Endometrial microvascular endothelial cells (primary cell): ENCODE measurements around the gene COPRS. TPM values are rescaled to one million over a fixed set of nuclear protein-coding genes. Genes with fewer than 3 reads are reported as not detected.

Experiments used
- in situ Hi-C: cut with HindIII; loops from 2 replicates; pipeline ENCODE4 v1.10.0; 2017; ENCODE audit warnings: low sequenced_read_pairs, low pct_unique_long_range_greater_than_20kb; ENCODE audit errors: inconsistent ontology term
- total RNA-seq: library from RNA; depleted of rRNA; stranded (reverse); fragments of >200 nt; gene quantifications from one replicate; pipeline ENCODE4 v1.2.3, GENCODE V29; 2015; ENCODE audit errors: inconsistent ontology term

Gene COPRS, protein sequence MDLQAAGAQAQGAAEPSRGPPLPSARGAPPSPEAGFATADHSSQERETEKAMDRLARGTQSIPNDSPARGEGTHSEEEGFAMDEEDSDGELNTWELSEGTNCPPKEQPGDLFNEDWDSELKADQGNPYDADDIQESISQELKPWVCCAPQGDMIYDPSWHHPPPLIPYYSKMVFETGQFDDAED
- total RNA-seq = 86.4 TPM

DNA sequence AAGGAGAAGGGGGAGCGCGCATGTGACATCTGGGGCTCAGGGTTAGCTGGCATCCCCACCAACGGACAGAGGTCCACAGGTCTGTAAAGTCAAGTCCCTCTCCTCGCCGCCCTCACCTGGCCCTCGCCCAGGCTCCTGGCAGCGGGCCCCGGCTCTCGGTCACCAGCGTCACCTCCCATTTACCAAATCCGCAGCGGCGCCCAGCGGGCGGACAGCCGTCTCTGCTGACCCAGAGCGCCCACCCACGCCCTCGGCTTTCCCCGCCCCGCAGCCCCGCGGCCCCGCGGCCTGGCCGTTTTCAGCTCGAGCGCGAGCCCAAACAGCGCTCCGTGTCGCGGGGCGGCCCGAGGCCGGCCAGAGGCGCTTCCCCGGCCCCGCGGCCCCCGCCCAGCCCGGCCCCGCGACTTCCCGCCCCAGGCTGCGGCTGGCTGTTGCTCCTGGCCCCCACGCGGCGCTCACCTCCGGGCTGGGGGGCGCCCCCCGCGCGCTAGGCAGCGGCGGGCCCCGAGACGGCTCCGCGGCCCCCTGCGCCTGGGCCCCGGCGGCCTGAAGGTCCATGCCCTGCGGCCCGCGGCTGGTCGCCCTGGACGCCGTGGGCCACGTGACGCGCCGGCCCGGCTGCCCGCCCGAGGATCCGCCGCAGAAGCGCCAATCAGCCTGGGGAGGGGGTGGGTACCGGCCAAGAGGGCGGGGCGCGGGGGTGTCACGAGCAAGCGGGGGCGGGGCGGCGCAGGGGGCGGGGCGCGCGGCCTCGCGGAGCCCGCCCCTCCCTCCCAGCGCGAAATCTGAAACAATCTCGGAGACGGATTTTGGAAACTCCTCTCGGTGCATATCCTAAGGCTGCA, at the start of gene COPRS:
Gene COPRS, minus strand, starts transcription at position 603 of the 845 bp plus-strand sequence. Its CDS starts 45 bp downstream, at position 558.
- in situ Hi-C loops = loop anchor here (10.0 kb wide), 1 partner anchor 134 kb away; no protein-coding TSS in a partner anchor

DNA sequence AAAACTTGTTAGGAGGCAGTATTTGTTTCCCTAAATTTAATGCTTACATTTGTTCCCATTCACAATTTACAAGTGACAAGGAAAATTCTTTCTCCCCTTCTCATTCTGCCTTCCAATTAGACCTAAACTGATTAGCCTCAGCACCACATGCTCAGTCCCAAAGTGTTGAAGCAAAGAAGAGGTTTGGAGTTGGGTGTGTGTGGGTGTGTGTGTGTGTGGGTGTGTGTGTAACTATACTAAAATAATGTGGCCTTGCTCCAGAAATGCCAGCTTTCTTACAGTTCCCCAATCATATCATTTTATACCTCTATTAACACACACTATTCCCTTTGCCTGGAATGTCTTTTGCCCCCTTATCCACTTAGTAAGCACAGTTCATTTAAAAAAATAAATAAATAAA, 49.3 kb upstream of the COPRS start:
- in situ Hi-C loops = no loop called here

DNA sequence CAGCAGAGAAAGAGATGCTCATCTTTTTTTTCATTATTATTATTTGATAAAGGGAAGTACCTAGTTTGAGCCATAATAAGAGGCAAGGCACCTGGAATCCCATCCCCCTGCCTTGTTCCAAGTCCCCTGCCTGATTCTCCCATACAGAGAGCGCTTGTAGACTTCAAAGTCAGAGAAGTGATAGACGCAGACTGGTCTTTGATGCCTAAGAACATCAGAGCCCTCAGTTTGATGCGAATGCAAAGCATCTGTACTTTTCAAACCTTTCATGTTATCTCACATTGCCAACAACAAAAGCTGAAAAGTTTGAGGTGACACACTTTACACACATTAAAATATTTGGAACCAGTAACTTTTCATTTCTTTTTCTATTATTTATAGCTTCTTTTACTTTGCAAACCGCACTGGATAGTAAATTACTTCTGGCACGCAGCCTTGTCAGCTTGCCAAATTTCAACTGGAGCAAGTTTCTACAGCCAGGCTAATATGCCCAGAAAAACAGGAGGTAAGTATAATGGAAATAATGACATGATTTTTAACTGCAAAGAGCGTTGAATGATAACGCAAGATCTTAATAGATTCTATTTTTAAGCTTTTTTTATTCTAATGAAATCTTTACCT, 48.4 kb upstream of the COPRS start:
- in situ Hi-C loops = no loop called here

DNA sequence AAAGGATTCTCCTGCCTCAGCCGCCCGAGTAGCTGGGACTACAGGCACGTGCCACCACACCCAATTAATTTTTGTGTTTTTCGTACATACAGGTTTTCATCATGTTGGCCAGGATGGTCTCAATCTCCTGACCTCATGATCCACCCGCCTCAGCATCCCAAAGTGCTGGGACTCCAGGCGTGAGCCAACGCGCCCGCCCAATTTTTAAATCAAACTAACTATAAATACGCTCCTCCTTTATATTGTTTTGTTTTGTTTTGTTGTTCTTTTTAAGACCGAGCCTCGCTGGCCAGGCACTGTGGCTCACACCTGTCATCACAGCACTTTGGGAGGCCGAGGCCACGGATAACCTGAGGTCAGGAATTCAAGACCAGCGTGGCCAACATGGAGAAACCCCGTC, 44.4 kb upstream of the COPRS start:
- in situ Hi-C loops = no loop called here

DNA sequence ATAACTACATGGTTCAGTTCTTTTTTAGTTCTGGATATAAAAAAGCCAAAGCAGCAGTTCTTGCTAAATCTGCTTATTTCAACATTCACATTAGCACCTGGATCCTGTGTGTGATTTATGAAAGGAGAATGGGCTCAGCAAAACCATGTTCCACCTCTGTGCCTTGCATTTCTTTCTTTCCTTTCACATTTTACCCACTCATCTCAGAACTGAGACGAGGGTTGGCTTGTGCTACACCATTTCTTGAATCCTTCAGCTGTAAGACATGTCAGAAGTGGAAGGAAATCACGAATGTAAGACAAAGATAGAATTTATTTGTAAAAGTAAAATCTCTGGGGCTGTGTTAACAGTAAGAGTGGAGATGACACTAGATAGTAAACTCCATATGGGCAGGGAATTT, 43.6 kb upstream of the COPRS start:
- in situ Hi-C loops = no loop called here

DNA sequence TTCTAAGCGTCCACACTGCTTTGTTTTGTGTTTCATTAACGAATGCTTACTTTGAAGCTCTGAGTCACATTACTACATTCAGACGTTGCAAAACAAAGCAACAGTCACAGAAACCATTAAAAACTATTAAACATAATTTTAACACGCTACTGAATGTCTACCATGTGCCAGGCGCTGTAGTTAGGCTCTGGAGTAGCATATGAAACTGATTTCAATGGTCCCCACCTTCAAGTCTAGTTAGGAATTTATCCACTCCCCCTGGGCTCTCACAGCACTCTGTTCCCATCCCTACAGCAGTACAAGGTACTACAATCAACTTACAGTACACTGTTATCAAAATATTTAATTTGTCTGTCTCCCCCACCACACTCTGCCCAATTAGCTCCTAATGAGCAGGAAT, 41.8 kb upstream of the COPRS start:
- in situ Hi-C loops = no loop called here

DNA sequence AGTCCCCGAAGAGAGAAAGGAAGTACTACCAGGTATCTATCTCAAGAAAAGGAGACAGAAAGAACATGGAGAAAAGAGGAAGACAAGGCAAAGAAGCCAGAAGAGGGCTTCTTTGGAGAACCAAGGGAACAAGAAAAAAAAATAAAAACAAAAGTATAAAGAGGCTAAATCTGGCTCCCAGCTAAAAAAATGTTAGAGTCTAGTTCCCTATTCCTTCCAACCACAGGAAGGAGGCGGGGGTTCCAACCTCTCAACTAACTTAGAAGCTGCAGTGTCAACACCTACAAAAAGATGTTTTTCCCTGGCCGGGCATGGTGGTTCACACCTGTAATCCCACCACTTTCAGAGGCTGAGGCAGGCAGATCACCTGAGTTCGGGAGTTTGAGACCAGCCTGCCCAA, 29.1 kb upstream of the COPRS start:
- in situ Hi-C loops = no loop called here

DNA sequence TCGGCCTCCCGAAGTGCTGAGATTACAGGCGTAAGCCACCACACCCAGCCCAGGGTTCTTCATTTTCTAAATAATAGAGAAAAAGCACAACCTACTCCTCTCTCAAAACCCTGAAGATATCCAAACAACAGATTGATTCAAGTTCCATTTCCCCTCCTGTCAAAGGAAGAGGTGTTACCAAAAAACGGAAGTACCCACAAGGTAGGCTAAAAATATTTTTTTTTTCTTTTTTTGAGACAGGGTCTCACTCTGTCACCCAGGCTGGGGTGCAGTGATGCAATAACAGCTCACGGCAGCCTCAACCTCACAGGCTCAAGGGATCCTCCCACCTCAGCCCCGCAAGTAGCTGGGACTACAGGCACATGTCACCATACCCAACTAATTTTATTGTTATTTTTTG, 23.5 kb upstream of the COPRS start:
- in situ Hi-C loops = no loop called here

DNA sequence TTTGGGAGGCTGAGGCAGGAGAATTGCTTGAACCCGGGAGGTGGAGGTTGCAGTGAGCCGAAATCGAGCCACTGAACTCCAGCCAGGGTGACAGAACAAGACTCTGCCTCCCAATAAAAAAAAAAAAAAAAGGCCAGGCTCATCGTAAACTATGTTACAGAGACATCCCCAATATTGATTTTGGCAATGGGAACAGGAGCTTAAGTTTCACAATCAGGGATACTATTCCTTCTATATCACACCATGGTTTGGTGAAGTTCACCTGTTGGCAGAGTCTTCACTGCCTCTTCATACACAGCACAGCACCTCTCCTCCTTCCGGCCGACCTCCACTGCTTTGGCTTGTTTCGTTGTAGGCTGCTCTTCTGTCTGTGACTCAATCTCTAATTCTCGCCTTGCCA, 21.3 kb upstream of the COPRS start:
- in situ Hi-C loops = no loop called here

DNA sequence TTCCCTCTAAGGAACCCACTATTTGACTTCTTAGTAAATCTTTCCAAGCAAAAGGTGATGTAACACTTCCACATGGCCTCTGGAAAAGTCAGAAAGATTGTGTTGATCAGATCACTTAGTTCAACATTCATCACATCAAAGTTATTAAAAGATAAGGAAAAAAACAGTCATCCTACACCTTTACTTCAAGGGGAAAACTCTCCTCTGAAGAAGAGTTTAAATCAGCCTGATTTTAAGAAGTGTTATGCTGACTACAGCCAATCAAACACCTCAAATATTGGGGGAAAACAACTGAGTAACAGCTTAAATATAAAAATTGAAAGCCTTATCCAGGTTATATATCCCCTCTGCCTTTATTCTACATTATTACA, 19.6 kb upstream of the COPRS start:
- in situ Hi-C loops = no loop called here

DNA sequence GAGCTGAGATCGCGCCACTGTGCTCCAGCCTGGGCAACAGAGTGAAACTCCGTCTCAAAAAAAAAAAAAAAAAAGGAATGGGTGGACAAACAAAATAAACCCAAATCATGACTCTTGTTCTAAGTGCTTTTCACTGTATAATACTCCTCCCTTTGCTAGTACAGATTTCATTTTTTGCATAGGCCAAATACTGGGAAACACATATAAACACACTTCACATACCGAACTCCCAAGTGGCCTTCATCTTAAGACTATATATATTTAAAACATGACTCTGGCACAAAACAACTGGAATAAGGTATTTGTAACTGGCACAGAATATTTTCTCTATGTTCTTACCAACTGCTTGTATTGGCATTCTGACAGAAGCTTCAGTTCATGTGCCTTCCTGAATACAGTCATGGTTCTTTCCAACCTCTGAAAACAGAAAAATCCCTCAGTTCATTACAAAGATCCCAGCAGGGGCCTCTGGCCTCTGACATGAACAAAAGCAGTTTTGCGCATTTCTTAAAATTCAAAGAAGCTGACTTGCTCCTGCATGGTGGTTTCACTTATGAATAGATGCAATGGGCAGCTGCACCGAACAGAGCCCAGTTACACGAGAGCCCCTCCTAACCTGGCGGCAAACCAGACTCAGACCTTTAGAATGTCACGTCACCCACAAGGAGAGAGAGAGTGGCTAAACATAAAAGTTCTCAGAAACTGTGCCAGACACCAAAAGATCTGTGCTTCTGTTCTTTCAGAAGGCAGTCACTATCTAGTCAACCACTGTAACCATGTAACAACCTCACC, 19.1 kb upstream of the COPRS start:
- in situ Hi-C loops = no loop called here

DNA sequence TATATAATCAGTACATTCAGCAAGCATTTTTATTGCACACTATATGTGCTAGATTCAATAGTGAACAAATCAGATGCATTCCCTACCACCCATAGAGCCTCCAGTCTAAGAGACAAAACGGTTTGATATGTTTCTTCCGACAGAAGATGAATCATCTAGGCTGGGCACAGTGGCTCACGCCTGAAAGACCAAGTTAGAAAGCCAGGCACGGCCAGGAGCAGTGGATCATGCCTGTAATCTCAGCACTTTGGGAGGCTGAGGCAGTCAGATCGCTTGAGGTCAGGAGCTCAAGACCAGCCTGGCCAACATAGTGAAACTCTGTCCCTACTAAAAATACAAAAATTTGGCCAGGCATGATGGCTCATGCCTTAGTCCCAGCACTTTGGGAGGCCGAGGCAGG, 18.3 kb upstream of the COPRS start:
- in situ Hi-C loops = no loop called here

DNA sequence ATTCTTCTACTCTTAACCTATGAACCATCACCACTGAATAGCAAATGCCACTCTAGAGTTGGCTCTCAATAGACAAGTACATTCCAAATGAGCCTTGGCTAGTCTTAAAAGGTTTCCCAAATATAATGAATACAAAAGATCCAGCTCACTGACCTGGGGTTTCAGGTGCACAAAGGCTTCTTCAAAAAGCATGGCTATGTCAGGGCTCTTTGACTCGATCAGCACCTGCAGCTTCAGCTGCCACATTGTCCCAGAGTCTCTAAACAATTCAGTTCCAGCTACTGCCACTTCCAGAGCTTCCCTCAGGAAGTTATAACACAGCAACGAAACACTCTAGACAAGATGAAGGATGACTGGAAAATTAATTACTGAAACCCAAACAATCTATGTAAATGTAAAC, 16.0 kb upstream of the COPRS start:
- in situ Hi-C loops = no loop called here

DNA sequence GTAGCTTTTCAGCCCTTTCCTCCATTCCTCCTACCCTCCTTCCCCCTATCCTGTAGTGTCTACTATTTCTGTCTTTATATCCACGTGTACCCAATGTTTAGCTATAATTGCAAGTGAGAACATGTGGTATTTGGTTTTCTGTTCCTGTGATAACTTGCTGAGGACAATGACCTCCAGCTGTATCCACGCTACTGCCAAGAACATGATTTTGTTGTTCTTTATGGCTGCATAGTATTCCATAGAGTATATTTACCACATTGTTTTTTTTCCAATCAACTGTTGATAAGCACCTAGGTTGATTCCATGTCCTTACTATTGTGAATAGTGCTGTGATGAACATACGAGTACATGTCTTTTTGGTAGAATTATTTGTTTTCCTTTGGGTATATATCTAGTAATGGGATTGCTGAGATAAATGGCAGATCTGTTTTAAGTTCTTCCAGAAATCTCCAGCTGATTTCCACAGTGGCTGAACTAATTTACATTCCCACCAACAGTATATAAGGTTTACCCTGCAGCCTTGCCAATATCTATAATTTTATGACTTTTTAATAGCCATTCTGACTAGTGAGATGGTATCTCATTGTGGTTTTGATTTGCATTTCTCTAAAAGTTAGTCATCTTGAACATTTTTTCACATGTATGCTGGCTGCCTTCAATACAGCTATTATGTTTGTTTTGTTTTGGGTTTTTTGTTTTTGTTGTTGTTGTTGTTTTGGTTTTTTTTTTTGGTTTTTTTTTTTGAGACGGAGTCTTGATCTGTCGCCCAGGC, 10.9 kb upstream of the COPRS start:
- in situ Hi-C loops = no loop called here

DNA sequence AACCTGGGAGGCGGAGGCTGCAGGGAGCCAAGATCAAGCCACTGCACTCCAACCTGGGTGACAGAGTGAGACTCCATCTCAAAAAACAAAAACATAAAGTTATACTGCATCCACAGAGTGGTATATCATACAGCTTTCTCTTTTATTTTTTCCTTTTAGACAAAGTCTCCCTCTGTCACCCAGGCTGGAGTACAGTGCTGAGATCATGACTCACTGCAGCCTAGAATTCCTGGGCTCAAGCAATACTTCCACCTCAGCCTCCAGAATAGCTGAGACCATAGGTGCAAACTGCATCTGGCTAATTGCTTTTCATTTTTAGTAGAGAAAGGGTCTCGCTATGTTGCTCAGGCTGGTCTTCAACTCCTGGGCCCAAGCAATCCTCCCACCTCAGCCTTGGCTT, 10.0 kb upstream of the COPRS start:
- in situ Hi-C loops = no loop called here

DNA sequence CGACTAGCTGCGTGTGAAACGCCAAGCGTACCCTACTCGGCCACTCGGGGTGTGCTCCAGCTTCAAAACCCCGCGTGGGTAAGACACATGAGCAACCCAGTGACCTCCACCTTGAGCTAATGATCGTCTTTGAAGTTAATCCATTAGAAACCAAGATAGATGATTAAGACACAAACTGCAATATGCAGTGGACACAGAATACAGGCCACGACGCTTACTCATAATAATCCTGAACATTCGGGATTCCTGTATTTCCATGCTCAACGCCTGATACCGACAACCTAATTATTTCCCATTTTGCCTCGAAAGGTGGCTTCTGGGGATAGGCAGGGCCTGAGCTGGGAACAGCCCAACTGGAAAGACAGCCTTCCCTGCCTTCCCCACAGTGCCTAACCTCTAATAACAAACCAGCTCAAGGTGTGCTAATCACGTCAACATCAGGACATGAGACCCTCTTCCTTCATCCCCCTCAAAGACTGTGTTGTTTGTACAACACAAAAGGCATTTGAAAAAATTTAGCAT, 504 bp upstream of the COPRS start:
- in situ Hi-C loops = loop anchor here (10.0 kb wide), 1 partner anchor 135 kb away; no protein-coding TSS in a partner anchor

DNA sequence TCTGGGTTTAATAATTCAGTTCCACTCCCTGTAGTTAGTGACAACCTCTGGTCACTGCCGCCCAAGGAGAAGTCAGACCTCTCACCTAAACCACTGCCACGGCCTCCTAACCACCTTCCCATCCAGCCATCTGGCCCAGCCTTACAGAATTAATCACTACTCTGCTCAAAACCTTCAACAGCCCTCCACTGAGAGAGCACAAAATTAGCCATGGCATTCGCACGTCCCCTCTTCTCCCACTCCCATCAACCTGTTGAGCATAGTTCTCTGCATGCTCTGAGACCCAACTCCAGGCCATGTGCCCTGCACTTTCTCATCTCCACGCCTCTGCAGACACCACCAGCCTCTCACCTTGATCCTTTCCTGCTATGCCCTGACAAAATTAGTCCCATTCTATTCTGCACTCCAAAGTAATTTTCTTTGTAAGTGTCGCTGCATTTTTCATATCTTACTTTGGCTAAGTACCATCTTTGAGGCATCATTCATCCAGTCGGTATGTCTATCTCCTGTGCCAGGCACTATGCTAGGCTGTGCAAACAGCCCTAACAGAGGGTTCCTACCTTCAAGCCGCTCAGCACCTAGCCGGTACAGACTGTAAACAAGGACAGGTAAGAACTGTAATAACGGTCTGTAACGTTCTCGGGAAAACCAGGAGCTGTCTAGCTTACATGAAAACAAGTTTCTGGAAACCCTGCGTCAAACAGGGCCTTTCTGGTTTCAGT, 963 bp downstream of the COPRS start:
- in situ Hi-C loops = loop anchor here (10.0 kb wide), 1 partner anchor 133 kb away; no protein-coding TSS in a partner anchor

DNA sequence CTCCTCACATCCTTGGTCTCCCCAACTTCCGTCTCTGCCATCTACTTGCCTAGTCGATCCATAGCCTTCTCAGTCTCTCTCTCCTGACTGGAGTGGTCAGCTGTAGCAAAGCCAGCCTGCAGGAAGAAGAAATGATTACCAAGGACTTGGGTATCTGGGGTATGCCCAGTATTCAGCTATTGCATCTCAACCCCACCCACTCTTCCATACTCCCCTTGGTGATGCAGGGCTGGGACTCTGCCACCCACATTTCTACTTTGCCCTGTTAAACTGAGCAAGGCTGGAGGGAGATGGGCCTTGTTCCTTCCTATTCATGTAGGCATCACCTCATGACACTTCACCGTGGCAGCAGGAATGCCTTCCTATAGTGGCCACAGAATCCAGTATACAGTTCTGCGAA, 2.3 kb downstream of the COPRS start:
- in situ Hi-C loops = loop anchor here (10.0 kb wide), 1 partner anchor 132 kb away; no protein-coding TSS in a partner anchor
